HepG2 (cell line): ENCODE results near the gene RFX7. TPM values are rescaled to one million over a fixed set of nuclear protein-coding genes. Genes with fewer than 3 reads are reported as not detected.

Source experiments
- ARID3A ChIP-seq: IDR thresholded peaks from 2 replicates; pipeline ENCODE4 v1.6.1; 2012; ENCODE audit warnings: low read depth, low read length, improper control_type of control experiment
- EP300 ChIP-seq, 3 experiments: sonication (generic) in 1 of 3; formaldehyde crosslinking in 1 of 3; IDR thresholded peaks; 2 replicates each; pipeline versions ENCODE4 v1.5.1 to v1.6.1; 2011 to 2020; ENCODE audit warnings: low read depth in 2 of 3, low read length in 2 of 3, borderline replicate concordance in 1 of 3, improper control_type of control experiment in 1 of 3, mild to moderate bottlenecking in 1 of 3, missing genetic modification reagents in 1 of 3, moderate library complexity in 1 of 3
- GZF1 ChIP-seq: sonication (generic); formaldehyde crosslinking; IDR thresholded peaks from 2 replicates; pipeline ENCODE4 v1.5.1; 2020; ENCODE audit warnings: mild to moderate bottlenecking, missing genetic modification reagents
- PCBP1 ChIP-seq: fragments of 200-400 bp; formaldehyde crosslinking; IDR thresholded peaks from 2 replicates; pipeline ENCODE4 v1.6.1; 2017; ENCODE audit warnings: mild to moderate bottlenecking, low read depth, low read length, borderline replicate concordance
- RARA ChIP-seq: IDR thresholded peaks from 2 replicates; pipeline ENCODE4 v1.6.1; 2016; ENCODE audit warnings: missing genetic modification reagents, missing compliant biosample characterization
- STAT5B ChIP-seq: sonication (generic); formaldehyde crosslinking; IDR thresholded peaks from 2 replicates; pipeline ENCODE4 v1.4.0; 2020; ENCODE audit warnings: missing genetic modification reagents
- THAP9 ChIP-seq: sonication (generic); formaldehyde crosslinking; IDR thresholded peaks from 2 replicates; pipeline ENCODE4; 2020; ENCODE audit warnings: missing genetic modification reagents, mild to moderate bottlenecking, borderline replicate concordance
- ZBED4 ChIP-seq: sonication (generic); formaldehyde crosslinking; IDR thresholded peaks from 2 replicates; pipeline ENCODE4 v1.4.0; 2020; ENCODE audit warnings: missing genetic modification reagents, borderline replicate concordance
- ZFP91 ChIP-seq: sonication (generic); formaldehyde crosslinking; IDR thresholded peaks from 2 replicates; pipeline ENCODE4 v1.9.0; 2022; ENCODE audit warnings: missing genetic modification reagents, mild to moderate bottlenecking, borderline replicate concordance
- ZNF256 ChIP-seq: sonication (generic); formaldehyde crosslinking; conservative IDR thresholded peaks from 2 replicates; pipeline ENCODE4 v1.4.0; 2020; ENCODE audit warnings: missing genetic modification reagents
- ZNF281 ChIP-seq: sonication (generic); formaldehyde crosslinking; IDR thresholded peaks from 2 replicates; pipeline ENCODE4 v1.4.0; 2020; ENCODE audit warnings: missing genetic modification reagents, borderline replicate concordance
- ZNF780A ChIP-seq: sonication (generic); formaldehyde crosslinking; IDR thresholded peaks from 2 replicates; pipeline ENCODE4 v1.8.0; 2022; ENCODE audit warnings: mild to moderate bottlenecking, missing genetic modification reagents, moderate library complexity
- polyA plus RNA-seq, 8 experiments: library from polyadenylated mRNA; depleted of rRNA in 3 of 8; stranded (reverse) in 7 of 8; unstranded in 1 of 8; fragments of >200 nt; fragmentation: Illumina TruSeq in 4 of 8; extraction: Trizol in 4 of 8; gene quantifications; 2 replicates each; pipeline versions ENCODE4 v1.2.1 to v1.2.3, GENCODE V29; 2011 to 2016; ENCODE audit warnings: low read depth in 4 of 8, missing spikeins in 1 of 8, mixed read lengths in 1 of 8; ENCODE audit not compliant: insufficient read depth in 1 of 8
- total RNA-seq, 5 experiments: library from RNA; depleted of rRNA; stranded (reverse); fragments of >200 nt; fragmentation: Illumina TruSeq; extraction: Trizol; gene quantifications; 2 replicates each; pipeline ENCODE4 v1.2.3, GENCODE V29; 2016; ENCODE audit warnings: low read depth in 1 of 5

Gene RFX7
- total and polyA plus RNA-seq, 2 of the 13 experiments (the other 11 are each of a cell fraction or from before 2014, with no cell fraction given) = 8.5 to 10.4 TPM

- TF ChIP-seq ZBED4 (CRISPR knock-in tag) = peak; percentile 17; the same call in 1 of the 2 replicates
- TF ChIP-seq ZNF281 (CRISPR knock-in tag) = peak; percentile 41; the same call in 1 of the 2 replicates
- TF ChIP-seq ZFP91 (CRISPR knock-in tag) = no peak
- TF ChIP-seq RARA (CRISPR knock-in tag) = peak; percentile 78
- TF ChIP-seq EP300 (IDR thresholded peaks at IDR 0.05; ENCODE audit: low read depth in 2 of 2, low read length in 2 of 2) = peak; percentile 56 to 83; a peak in 3 of 4 replicates
- peak; percentile 94 for TF ChIP-seq EP300 (CRISPR knock-in tag; IDR thresholded peaks at IDR 0.05; ENCODE audit: borderline replicate concordance)
- TF ChIP-seq THAP9 (CRISPR knock-in tag) = no peak
- TF ChIP-seq GZF1 (CRISPR knock-in tag) = no peak
- TF ChIP-seq ZNF256 (CRISPR knock-in tag) = no peak
- peak; percentile 71 for TF ChIP-seq ARID3A
- no peak for TF ChIP-seq STAT5B
- no peak for TF ChIP-seq PCBP1
- peak; percentile 76; the same call in 1 of the 2 replicates for TF ChIP-seq ZNF780A (CRISPR knock-in tag)
These were observed 203.3 kb downstream of the RFX7 start (continued) for GRCh38 chr15:56040081-56041035.
